HG03378 (cell line): ENCODE measurements around the gene PSG5.
"Not testable (repeated sequence)": the region's sequence is repeated elsewhere in the genome, so short reads cannot be mapped to it uniquely, and the experiment has no call there.

ENCODE experiments used
- ATAC-seq: cut with Tn5 transposase; IDR thresholded peaks from one replicate; pipeline ENCODE4 v1.9.1; 2021; ENCODE audit warnings: mild to moderate bottlenecking, moderate library complexity; ENCODE audit not compliant: unreplicated experiment

PSG5 gene

DNA sequence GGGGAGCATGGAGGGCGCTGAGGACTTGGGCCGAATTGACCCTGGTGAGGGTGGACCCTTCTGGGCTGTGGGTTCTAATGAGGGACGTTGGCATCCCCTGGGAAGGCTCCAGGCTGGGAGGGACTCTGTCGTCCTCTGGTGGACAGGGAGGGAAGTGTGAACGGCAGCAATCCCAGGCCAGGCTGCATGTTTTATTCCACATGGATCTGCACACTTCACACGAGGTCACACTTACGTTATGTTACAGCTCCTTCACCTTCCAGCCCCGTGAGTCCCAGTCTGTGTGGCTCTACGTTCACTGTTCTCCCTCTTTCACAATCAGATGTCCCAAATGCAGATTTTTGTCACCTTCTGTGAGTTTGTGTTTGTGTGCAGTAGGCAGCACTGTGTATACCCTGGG, 1.8 kb upstream of the PSG5 start:
- not testable (repeated sequence) for ATAC-seq

DNA sequence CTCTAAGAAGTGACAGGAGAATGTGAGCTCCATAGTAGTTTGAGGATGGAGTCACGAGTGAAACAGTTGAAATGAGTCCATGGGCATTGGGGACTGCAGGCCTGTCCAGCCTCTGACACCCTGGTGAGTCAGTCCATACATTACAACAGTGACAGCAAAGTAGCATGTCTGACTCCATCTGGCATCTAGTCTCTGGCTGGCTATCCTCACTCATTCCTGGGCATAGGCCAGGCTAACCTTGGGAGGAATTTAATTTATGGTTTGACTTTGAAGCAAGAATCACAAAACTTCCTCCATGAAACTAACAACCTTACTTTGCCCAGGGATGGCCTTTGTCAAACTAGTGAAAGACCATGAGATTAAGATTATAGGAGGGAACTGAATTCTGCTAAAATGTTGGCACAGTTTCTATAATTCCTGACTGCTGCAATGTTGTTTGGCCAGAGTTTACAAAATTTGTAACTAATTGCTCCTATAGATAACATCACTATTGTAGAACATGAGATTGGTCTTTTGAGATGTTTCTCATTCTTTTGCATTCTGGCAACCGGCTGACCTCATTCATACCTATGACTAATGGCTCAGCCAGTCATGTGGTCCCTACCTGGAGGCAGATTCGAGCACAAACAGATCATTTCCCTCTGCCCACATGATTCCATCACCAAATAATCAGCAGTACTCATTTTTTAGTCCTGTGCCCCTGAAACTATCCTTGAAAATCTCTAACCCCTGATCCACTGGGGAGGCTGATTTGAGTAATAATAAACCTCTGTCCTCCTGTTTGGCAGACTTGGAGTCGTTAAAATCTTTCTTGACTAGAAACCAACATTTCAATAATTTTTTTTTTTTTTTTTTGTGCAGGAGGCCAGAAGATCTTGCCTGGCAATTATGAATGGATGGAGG, 4.2 kb downstream of the PSG5 start:
- ATAC-seq = not testable (repeated sequence)

DNA sequence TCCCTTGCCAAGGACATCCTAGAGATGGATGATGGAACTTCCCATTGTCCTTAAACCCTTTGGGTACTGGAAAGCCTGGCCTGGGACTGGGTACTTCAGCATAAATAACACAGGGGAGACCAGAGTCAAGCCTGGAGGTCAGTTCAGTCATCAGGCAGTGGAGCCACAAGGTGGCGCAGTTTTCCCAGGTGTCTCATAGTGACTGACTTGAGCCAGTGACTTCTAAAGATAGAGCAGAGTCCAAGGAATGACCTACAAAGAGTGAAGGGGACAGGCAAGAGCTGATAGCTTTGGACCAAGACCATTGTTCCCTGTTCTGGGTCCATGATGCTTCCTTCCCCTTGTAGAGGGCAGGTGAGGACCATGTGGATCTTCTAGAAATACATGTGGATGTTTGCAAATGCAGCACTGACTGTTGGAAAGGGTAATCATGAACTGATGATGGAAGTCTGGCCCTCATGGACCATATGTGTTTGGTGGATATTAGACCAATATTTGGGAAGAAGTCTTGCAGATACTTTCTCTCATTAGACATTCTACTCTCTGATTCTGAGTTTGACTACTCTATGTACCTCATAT, 6.7 kb downstream of the PSG5 start:
- ATAC-seq = not testable (repeated sequence)

DNA sequence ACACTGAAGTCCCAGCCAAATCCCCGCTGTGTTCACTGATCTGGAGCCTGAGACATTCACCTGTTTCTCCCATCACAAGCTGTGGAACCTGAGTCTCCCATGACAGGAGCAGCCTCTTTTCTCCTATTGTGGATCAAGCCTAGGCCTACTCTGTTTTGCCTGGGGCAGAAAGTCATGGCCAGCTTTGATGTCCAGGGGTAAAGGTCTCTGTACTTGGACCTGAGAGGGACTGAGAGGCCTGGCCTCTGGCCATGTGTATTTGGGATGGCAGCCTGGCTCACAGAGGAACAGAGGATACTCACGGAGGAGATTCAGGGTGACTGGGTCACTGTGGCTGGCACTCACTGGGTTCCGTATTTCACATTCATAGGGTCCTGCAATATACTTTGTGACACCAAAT, 7.8 kb downstream of the PSG5 start:
- ATAC-seq = not testable (repeated sequence)

DNA sequence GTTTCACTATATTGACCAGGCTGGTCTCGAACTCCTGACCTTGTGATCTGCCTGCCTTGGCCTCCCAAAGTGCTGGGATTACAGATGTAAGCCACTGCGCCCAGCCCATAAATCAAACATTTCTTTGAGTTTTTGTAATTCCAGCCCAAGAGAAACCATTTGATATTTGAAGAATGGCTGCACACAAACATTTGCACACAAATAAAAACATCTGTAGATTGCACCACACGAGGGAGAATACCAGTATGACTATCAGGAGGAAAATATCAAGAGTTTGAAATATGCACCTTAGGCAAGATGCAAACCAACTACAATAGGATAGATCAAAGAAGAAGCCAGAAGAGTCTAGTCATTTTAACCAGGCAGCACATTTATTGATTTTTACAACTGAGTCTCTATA, 20.4 kb downstream of the PSG5 start:
- ATAC-seq = not testable (repeated sequence)

DNA sequence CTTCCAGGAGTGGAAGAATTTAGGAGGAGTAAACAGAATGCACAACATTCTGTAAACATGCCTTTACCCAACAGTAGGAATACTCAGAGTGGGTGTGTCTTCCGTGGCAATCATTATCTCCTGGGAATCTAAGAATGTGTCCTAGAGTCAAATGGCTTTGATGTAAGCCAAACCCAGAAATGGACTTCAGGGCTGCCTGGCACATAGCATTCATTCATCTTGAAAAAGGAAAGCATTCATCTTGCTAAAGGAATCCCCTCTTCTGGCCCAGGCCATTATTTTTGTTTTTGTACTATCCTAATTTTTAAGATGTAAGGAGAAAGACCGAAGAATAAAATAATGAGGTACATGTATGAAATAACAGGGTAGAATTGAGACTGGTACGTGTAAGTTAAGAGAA, 23.2 kb downstream of the PSG5 start:
- ATAC-seq = not testable (repeated sequence)

DNA sequence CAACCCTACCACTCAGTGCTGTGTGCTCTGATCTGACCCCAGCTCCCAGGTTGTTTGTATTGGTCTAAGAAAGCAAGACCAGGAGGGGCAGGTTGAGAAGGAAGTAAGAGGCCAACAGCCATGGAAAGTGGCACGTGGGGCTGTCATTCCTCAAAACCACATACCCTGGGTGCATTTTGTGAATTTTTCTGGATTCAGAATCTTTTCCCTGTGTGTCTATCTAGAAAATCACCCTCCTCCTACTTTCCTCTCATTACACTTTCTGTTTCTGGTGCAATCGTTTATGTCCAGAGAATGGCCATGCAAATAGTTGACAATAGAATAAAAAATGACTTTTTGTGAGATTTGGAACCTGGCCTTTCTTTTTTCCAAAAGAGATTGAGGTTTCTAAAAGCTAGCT, 24.1 kb downstream of the PSG5 start:
- not testable (repeated sequence) for ATAC-seq

DNA sequence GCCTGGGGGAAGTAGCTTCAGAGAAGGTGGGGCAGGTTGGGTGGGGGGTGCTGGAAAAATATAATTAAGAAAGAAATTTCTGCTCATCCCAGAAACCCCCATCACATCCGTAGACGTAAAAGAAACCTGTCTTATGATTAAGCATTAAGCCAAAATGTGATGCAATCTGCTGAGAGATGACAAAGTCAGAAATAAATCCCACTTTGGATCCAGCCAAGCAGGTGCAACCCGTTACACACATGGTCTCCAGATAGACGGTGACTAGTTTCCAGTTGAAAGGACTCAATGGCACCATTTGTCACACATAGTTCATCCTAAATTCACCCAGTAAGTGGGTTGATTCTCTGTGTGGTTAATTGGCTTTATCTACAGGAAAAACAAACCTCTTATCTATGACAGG, 34.1 kb downstream of the PSG5 start:
- ATAC-seq = no peak

DNA sequence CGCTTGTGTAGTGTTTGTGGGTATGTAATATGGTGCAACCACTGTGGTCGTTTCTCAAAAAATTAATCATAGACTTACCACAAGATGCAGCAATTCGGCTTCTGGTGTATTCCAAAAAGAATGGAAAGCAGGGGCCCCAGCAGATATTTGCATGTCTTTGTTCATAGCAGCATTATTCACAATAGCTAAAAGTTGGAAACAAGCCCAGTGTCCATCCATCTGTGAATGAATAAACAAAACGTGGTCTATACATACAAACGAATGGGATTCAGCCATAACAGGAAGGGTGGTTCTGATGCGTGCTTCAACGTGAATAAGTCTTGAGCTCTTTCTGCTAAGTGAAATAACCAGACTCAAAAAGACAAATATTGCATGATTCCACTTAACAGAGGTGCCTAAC, 36.5 kb downstream of the PSG5 start:
- ATAC-seq = not testable (repeated sequence)

DNA sequence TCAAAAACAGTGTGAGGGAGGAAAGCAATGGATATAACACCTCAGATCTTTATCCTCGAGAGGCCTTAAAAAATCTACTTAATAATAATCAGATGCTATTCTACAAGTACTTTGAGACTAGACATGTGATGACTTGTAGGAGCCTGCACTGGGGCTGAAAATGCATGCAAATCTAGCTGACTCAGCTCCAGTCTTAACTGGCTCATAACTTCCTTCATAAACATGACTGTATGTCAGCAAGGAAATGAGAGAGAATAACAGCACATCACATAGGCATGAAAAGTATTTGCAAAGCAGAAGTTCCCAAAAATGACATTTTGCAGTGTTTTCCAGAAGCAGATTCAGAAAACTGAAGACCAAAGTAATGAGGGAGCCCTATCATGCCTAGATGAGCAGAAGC, 38.1 kb downstream of the PSG5 start:
- no peak for ATAC-seq

DNA sequence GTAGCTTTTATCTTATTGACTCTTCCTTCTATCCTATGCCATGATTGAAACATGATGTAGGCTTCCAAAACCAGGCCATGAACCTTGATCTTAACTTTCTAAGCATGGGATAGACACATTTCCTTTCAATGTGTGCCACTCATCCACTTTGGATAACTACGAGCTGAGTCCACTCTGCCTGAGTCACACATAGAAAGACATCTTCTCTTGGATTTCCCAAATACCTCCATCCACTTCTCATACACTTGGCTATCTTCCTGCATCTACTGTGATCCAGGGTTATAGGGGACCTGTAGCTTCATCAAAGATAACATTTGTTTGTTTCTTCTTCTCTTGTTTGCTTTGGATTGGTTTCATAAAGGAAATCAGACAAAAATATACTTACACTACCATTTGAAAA, 44.6 kb downstream of the PSG5 start:
- ATAC-seq = not testable (repeated sequence)

DNA sequence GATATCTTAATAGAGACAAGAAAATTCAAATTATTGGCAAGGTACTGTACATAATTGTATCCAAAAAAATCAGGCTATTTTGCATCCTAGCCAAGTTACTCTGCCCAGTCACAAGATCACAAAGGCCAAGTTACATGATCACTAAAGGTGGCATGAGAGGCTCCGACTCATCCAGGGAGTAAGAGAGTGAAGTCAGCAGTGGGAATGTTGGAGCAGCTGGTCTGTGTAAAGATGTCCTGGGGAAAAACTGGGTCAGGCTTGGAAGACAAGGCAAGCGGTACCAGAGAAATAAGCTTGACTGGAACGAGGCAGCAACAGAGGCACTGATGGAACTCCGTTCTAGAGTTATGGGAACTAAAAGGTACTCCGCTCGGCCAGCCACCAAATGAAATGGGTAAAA, 53.6 kb downstream of the PSG5 start:
- no peak for ATAC-seq

DNA sequence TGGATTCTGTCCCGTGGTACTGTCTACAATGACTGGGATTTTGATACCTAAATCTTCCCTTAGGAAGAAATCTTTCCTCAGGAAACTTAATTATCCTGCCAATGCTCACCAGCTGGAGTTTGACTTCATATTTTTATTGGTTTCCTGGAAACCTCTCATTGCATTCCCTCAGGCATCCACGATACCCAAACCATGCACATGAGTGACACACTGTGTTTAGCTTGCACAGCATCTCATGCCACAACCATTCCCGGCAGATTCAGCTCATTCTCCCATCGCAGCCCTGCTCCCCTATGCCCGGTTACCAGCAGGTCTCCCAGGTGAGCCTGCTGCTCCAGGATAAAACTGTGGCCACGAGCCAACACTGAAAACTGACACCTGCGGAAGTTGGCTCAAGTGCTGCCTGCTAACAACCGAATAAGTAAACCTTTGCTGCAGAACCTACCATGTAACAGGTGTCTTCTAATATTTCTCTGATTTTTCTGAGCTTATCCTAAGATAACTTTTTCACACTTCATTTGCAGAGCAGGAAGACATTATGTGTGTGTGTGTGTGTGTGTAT, 55.0 kb downstream of the PSG5 start:
- not testable (repeated sequence) for ATAC-seq

DNA sequence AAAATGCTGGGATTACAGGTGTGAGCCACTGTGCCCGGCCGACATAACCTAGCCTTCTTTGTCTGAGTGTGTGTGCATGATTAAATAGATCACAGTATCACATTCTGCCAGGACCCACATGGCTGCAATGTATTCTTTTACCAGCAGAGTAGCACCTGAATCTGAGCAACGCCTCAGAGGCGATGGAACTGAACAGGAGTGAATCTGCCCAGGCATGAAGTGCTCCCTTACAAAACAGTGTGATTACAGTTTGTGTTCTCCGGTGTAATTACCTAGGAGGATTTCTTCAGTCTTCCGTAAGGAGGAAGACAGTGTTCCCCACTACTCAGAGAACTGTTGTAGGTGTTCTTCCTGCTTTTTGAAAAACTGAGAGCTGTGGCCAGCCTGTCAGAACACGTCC, 57.1 kb downstream of the PSG5 start:
- not testable (repeated sequence) for ATAC-seq

DNA sequence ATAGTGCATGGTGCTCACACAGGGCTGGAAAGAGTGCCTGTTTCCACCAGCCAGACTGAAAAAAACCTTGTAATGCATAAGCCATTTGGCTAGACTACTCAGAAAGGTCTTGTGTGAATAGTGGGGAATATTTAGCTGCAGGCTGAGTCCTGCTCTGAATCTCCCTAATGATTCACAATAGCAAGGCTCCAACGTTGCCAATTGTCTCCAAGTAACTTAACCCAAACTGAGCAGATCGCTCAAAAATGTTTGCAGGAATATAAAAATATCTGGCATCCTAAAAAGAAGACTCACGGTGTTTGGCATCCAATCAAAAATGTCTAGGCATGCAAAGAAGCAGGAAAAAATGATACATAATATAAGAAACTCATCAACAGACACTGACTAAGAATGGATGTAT, 59.0 kb downstream of the PSG5 start:
- ATAC-seq = not testable (repeated sequence)

DNA sequence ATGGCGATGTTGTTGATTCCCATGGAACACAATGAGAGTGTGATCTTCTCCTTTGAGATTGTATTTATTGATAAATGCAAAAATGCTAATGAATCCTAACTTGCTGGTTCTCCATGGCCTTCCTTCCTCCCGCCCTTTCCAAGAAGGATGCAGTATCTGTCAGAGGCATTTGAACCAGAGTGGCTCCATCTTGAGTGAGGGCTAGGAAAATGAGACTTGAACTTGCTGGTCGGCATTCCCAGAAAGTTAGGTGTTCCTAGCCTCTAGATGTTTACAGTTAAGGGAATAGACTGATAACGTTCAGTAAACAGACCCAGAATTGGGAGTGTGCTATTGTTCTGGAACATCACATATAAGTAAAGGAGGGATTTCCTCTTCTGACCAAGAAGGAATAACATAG, 59.6 kb downstream of the PSG5 start:
- ATAC-seq = no peak

DNA sequence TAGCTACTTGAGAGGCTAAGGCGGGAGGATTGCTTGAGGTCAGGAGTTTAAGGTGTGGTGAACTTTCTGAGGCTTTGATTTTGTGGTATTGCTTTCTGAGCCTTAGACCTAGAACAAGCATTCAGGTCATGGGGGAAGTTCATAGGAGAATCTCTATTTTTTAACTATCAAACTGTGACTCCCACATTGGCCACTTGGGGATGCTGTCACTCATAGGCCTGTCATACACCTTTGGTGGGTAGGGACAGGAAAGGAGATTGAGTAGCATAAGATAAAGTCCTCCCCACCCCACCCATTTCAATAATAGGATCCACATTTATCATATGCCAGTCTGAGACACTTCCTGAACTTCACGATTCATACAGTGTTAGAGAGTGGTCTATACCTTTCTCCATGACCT, 62.0 kb downstream of the PSG5 start:
- no peak for ATAC-seq

DNA sequence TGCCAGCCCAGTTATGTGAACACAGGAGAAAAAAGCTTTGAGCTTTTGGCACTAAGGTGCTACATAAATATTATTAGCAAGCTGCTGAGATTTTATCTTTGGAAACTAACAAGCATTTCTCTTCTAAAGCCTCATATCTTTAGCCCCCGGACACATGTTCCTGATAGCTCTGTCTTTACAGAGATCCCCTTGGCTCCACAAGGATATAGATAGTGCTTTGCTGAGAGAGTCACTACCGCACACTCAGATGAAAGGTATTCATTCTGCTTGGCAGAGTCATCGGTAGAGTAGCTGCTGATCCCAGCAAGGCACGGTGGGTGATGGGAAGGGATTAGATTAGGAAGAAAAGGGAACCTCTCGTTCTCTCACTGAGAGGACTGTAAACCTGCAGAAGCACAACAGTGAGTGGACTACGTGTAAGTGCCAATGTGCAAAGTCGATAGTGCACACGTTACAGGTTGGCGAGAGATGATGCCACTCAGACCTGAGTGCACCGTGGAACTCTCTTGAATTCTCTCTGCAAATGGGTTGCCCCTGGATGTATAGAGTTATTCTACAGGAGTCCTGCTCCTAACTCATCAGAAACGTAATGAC, 65.8 kb downstream of the PSG5 start:
- ATAC-seq = not testable (repeated sequence)

DNA sequence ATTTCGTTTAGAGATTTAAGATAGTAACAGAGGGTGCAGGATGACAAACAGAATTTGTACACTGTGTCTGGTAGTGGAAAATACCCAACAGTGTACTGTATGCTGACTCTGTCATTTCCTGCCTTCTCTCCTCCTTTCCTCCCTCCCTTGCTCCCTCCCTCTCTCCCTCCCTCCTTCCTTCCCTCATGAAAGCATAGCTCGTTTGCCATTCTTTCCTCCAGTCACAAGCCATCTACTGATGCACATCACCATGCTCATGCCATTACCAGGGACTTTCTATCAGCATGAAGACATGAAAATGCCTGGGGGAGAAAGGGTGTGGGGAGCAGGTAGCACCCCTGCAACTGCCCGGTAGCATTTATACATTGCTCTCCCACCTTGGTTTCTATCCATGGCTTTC, 66.8 kb downstream of the PSG5 start:
- not testable (repeated sequence) for ATAC-seq
